Measurements from ENCODE around the gene CLCN3. TPM values are rescaled to one million over a fixed set of nuclear protein-coding genes. Genes with fewer than 3 reads are reported as not detected.

Gene CLCN3
- total RNA-seq, 6 experiments from 2014 or later: 32.9 to 39.5 (median 35.0) TPM

GRCh38 chr4:169632896-169633295, 12.5 kb downstream of the CLCN3 start:
- Mint-ChIP-seq H3K4me3 (no peak overlapping the region), H3K27me3 (ENCODE audit: insufficient read depth) (no peaks in the 10 kb centered on the region), H3K4me1 (ENCODE audit: low read depth) (peaks cover 24% of the 10 kb centered on the region), H3K27ac (no peak overlapping the region), H3K36me3 (ENCODE audit: low read depth) (peaks cover 11% of the 10 kb centered on the region), H3K9me3 (no peaks in the 10 kb centered on the region)
- DNase-seq: no peak
- no peak for TF ChIP-seq CTCF (IDR thresholded peaks at IDR 0.05)

GRCh38 chr4:169634975-169635374, 14.6 kb downstream of the CLCN3 start:
- Mint-ChIP-seq H3K4me1 (ENCODE audit: low read depth) (peaks cover 35% of the 10 kb centered on the region), H3K9me3 (no peaks in the 10 kb centered on the region), H3K36me3 (ENCODE audit: low read depth) (peaks cover 20% of the 10 kb centered on the region), H3K27me3 (ENCODE audit: insufficient read depth) (no peaks in the 10 kb centered on the region), H3K27ac (no peak overlapping the region), H3K4me3 (no peak overlapping the region)
- no peak for TF ChIP-seq CTCF (IDR thresholded peaks at IDR 0.05)
- DNase-seq: no peak

GRCh38 chr4:169640261-169640870, 20.0 kb downstream of the CLCN3 start:
- no peak for TF ChIP-seq CTCF (IDR thresholded peaks at IDR 0.05)
- H3K27ac Mint-ChIP-seq: peak overlapping the region; percentile 73

GRCh38 chr4:169644802-169645201, 24.4 kb downstream of the CLCN3 start:
- DNase-seq: no peak
- Mint-ChIP-seq H3K36me3 (ENCODE audit: low read depth) (peaks cover 10% of the 10 kb centered on the region; the same call in 1 of the 2 replicates), H3K9me3 (no peaks in the 10 kb centered on the region), H3K27ac (no peak overlapping the region), H3K27me3 (ENCODE audit: insufficient read depth) (no peaks in the 10 kb centered on the region; the same call in 1 of the 2 replicates), H3K4me1 (ENCODE audit: low read depth) (peaks cover 12% of the 10 kb centered on the region), H3K4me3 (no peak overlapping the region)
- no peak for TF ChIP-seq CTCF (IDR thresholded peaks at IDR 0.05)

More at GRCh38 chr4:169640261-169640870, 20.0 kb downstream of the CLCN3 start:
- H3K27me3 Mint-ChIP-seq (ENCODE audit: insufficient read depth): no peaks in the 10 kb centered on the region
- H3K4me1 Mint-ChIP-seq (ENCODE audit: low read depth): peaks cover 21% of the 10 kb centered on the region
- peak overlapping the region; percentile 22; the same call in 1 of the 2 replicates for H3K4me3 Mint-ChIP-seq
- H3K9me3 Mint-ChIP-seq: no peaks in the 10 kb centered on the region
- H3K36me3 Mint-ChIP-seq (ENCODE audit: low read depth): peaks cover 25% of the 10 kb centered on the region
- peak; percentile 83 for DNase-seq

GRCh38 chr4:169645627-169646026, 25.2 kb downstream of the CLCN3 start:
- Mint-ChIP-seq H3K27me3 (ENCODE audit: insufficient read depth) (no peaks in the 10 kb centered on the region; the same call in 1 of the 2 replicates), H3K27ac (no peak overlapping the region), H3K36me3 (ENCODE audit: low read depth) (peaks cover 10% of the 10 kb centered on the region; the same call in 1 of the 2 replicates), H3K4me1 (ENCODE audit: low read depth) (peaks cover 4% of the 10 kb centered on the region), H3K4me3 (no peak overlapping the region), H3K9me3 (no peaks in the 10 kb centered on the region)
- DNase-seq: no peak
- TF ChIP-seq CTCF (IDR thresholded peaks at IDR 0.05): no peak
